Bronchial epithelial cell (primary cell): ENCODE data around the gene PET117. TPM values are rescaled to one million over a fixed set of nuclear protein-coding genes. Genes with fewer than 3 reads are reported as not detected.
A peak's percentile ranks its signal among the peaks of the same experiment; 100 is the strongest.
"Not testable (repeated sequence)": the region's sequence is repeated elsewhere in the genome, so short reads cannot be mapped to it uniquely, and the experiment has no call there.

Source experiments
- DNase-seq: peaks from one replicate; pipeline ENCODE4 v3.0.0-alpha.2; 2010; ENCODE audit warnings: low read depth
- FAIRE-seq: peaks from 2 replicates; lab custom pipeline; 2011; peaks lifted over from hg19 to GRCh38; lab: Jason Lieb, UNC
- H3K27me3 ChIP-seq: 2 replicates; pipeline ENCODE4 v1.5.1; 2011; ENCODE audit warnings: low read length; ENCODE audit not compliant: control insufficient read depth, insufficient read depth
- H3K36me3 ChIP-seq: 2 replicates; pipeline ENCODE4 v1.5.1; 2011; ENCODE audit warnings: low read length; ENCODE audit not compliant: control insufficient read depth, insufficient read depth
- H3K4me3 ChIP-seq: 2 replicates; pipeline ENCODE4 v1.5.1; 2011; ENCODE audit warnings: mild to moderate bottlenecking, low read depth, low read length, control low read depth
- total RNA-seq: library from RNA; depleted of rRNA; stranded (reverse); fragments of >200 nt; gene quantifications from 2 replicates; pipeline ENCODE4 v1.2.1, GENCODE V29; 2014
- TF ChIP-seq, protein P1 (sequence below): IDR thresholded peaks from 2 replicates; pipeline ENCODE4 v1.5.1; 2011; ENCODE audit warnings: mild to moderate bottlenecking, moderate library complexity, low read length, control low read depth, inconsistent platforms; ENCODE audit not compliant: insufficient read depth, severe bottlenecking

PET117 gene
- total RNA-seq, 1 donor from 2014 or later, result 15.3 TPM

DNA sequence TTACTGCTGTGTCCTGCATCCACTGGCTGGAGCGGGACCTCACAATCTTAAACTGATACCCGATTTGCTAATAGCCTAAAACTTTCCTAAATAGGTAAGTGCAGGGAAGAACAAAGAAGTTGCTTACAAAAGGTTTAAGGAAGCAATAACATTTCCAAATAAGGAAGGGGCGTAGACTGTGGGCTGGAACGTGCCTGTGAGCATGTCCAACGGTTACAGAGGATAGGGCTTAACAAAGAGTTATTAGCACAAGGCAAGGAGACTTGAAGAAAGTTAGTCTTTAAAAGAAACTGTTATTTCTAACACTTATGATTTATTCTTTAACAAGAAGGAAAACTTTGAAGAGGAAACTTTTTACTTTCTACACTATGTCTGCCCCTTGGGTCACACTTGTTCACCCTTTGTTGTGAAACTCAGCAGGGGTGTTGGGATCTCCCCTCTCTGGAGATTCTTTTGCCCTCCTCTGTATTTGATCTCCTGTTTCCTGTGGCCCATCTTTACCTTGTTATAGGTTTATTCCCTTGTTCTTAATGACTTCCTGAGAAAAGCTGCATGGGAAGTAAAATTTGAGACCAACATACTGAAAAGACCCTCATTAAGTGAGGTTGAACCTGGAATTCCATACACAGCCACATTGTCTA is 28.7 kb downstream of the PET117 start:
- peak; percentile 55 for DNase-seq
- no peak for FAIRE-seq
- peaks cover 7% of the 10 kb centered on the region for H3K36me3 ChIP-seq
- no peak overlapping the region for H3K4me3 ChIP-seq
- H3K27me3 ChIP-seq, result no peaks in the 10 kb centered on the region
- TF ChIP-seq, protein P1, sequence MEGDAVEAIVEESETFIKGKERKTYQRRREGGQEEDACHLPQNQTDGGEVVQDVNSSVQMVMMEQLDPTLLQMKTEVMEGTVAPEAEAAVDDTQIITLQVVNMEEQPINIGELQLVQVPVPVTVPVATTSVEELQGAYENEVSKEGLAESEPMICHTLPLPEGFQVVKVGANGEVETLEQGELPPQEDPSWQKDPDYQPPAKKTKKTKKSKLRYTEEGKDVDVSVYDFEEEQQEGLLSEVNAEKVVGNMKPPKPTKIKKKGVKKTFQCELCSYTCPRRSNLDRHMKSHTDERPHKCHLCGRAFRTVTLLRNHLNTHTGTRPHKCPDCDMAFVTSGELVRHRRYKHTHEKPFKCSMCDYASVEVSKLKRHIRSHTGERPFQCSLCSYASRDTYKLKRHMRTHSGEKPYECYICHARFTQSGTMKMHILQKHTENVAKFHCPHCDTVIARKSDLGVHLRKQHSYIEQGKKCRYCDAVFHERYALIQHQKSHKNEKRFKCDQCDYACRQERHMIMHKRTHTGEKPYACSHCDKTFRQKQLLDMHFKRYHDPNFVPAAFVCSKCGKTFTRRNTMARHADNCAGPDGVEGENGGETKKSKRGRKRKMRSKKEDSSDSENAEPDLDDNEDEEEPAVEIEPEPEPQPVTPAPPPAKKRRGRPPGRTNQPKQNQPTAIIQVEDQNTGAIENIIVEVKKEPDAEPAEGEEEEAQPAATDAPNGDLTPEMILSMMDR, result no peak

- TF ChIP-seq, protein P1, result no peak
- H3K36me3 ChIP-seq, result peaks cover 7% of the 10 kb centered on the region
- no peaks in the 10 kb centered on the region for H3K27me3 ChIP-seq
- no peak overlapping the region for H3K4me3 ChIP-seq
- FAIRE-seq, result no peak
- DNase-seq, result no peak
Observed at GRCh38 chr20:18166950-18167349, 29.3 kb downstream of the PET117 start.

DNA sequence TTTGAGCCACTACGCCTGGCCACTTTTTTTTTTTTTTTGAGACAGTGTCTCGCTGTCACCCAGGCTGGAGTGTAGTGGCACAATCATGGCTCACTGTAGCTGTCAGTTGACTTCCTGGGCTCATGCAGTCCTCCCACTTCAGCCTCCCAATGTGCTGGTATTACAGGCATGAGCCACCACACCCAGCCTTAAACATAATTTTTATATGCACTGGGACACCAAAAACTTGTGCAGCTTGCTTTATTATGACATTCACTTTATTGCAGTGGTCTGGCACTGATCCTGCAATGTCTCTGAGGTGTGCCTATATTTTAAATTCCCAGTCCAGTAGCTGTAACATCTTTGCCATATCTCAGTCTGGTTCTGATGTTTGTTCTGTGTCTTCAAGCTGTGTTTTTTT is 34.7 kb downstream of the PET117 start:
- Histone ChIP-seq H3K36me3 (no peaks in the 10 kb centered on the region), H3K27me3 (no peaks in the 10 kb centered on the region), H3K4me3 (no peak overlapping the region)
- TF ChIP-seq, protein P1, result no peak
- DNase-seq (no peak), FAIRE-seq (no peak)

DNA sequence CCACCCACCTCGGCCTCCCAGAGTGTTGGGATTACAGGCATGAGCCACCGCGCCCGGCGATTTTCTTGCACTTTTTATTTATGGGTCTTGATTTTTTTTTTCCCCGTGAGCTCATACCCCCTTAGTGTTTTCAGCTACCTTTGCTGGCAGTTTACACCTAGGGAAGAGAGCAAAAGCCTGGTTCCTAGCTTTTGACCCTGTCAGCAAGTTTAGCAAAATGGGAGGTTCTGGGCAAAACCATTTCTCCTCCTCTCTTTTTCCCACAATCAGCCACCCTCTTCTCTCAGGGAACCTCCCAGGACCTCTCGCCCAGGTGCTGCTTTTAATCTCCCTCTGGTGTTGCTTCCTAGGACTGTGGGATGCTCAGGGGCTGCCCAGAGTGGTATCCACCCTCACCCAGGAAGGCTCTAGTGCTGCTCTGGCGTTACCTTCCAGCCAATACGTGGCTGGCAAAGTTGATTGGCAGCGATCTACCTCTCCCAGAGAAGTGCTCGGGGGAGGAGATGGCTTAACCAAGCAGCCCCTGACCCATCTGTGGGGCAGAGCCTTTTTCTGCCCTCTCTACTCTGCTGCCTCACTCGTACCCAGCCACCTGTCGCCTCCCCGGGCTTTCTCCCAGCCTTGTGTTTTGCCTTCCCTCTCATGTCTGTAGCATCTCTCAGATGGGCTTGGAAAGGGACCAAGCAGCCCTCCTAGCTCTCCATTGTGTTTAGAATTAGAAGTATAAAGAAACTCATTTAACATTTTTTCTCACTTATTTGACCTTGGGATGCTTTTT is 37.4 kb downstream of the PET117 start:
- Histone ChIP-seq H3K36me3 (no peaks in the 10 kb centered on the region), H3K27me3 (no peaks in the 10 kb centered on the region), H3K4me3 (no peak overlapping the region)
- TF ChIP-seq, protein P1, result no peak
- DNase-seq (no peak), FAIRE-seq (peak; percentile 13)

GRCh38 chr20:18176318-18176785 is 38.7 kb downstream of the PET117 start:
- Histone ChIP-seq H3K4me3 (no peak overlapping the region), H3K27me3 (no peaks in the 10 kb centered on the region), H3K36me3 (no peaks in the 10 kb centered on the region)
- DNase-seq (no peak), FAIRE-seq (no peak)
- TF ChIP-seq, protein P1, result no peak

DNA sequence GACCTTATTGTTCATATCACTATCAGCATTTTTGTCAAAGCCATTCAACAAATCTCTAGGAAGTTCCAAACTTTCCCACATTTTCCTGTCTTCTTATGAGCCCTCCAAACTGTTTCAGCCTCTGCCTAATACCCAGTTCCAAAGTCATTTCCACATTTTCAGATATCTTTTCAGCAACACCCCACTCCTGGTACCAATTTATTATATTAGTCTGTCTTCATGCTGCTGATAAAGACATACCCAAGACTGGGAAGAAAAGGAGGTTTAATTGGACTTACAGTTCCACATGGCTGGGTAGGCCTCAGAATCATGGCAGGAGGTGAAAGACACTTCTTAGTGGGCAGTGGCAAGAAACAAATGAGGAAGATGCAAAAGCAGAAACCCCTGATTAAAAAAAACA is 42.7 kb downstream of the PET117 start:
- not testable (repeated sequence) for FAIRE-seq, H3K36me3 ChIP-seq

More for the DNA sequence above, 42.7 kb downstream of the PET117 start:
- not testable (repeated sequence) for H3K4me3 ChIP-seq, DNase-seq, H3K27me3 ChIP-seq
